NT2/D1 (cell line): ENCODE data around the gene CREG2.

Source experiments
- SUZ12 ChIP-seq: IDR thresholded peaks from 2 replicates; pipeline ENCODE4 v1.6.1; 2011; ENCODE audit not compliant: insufficient read length, insufficient read depth; ENCODE audit errors: extremely low read depth
- YY1 ChIP-seq: IDR thresholded peaks from 2 replicates; pipeline ENCODE4 v1.6.1; 2011; ENCODE audit not compliant: insufficient read length, insufficient read depth
- ZNF274 ChIP-seq: IDR thresholded peaks from 2 replicates; pipeline ENCODE4 v1.6.1; 2011; ENCODE audit warnings: mild to moderate bottlenecking, low read depth, low read length

- TF ChIP-seq YY1 (no peak), ZNF274 (no peak), SUZ12 (no peak)
These were observed 81.7 kb downstream of the CREG2 start for GRCh38 chr2:101305492-101306078.
